Mesothelial cell of epicardium (in vitro differentiated cells): ENCODE data around the gene TRIO. TPM values are rescaled to one million over a fixed set of nuclear protein-coding genes. Genes with fewer than 3 reads are reported as not detected.

ENCODE experiments used
- DNase-seq, 2 experiments: peaks; one replicate each; pipeline ENCODE4 v3.0.0; 2021; ENCODE audit warnings: low spot score in 2 of 2; ENCODE audit not compliant: unreplicated experiment in 2 of 2
- H3K27ac Mint-ChIP-seq: 2 replicates; pipeline ENCODE4 v1.8.0; 2021; ENCODE audit warnings: mixed read lengths
- H3K27me3 Mint-ChIP-seq: 2 replicates; pipeline ENCODE4 v1.8.0; 2021; ENCODE audit warnings: low read depth, mixed read lengths
- H3K36me3 Mint-ChIP-seq: 2 replicates; pipeline ENCODE4 v1.8.0; 2021; ENCODE audit warnings: mixed read lengths
- H3K4me1 Mint-ChIP-seq: 2 replicates; pipeline ENCODE4 v1.8.0; 2021; ENCODE audit warnings: mixed read lengths
- H3K4me3 Mint-ChIP-seq: 2 replicates; pipeline ENCODE4 v1.8.0; 2021; ENCODE audit warnings: mild to moderate bottlenecking, moderate library complexity, mixed read lengths
- H3K9me3 Mint-ChIP-seq: 2 replicates; pipeline ENCODE4 v1.8.0; 2021; ENCODE audit warnings: mixed read lengths
- total RNA-seq: library from RNA; stranded (reverse); gene quantifications from 3 replicates; pipeline ENCODE4 v1.2.1, GENCODE V29; 2021
- TF ChIP-seq, protein P1 (sequence below): fragments of 200-600 bp; sonication (generic); IDR thresholded peaks from one replicate; pipeline ENCODE4 v1.5.0; 2021; ENCODE audit warnings: antibody characterized with exemption; ENCODE audit not compliant: unreplicated experiment

Gene TRIO
- total RNA-seq, 1 donor from 2014 or later, result 209 TPM

DNA sequence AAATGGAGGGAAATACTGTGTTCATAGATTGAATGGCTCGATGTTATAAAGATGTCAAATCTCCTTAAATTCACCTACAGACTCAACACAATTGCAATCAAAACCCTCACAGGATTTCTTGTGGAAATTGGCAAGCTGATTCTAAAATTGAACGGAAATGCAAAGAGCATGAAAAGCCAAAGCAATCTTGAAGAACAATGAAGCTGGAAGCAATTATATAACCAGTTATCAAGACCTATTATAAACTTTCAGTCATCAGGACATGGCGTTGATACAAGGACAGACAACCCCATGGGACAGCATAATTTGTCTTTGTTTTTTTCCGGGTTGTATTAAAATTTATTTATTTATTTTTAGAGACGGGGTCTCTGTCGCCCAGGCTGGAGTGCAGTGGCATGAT lies 385.0 kb downstream of the TRIO start:
- Mint-ChIP-seq H3K9me3 (no peaks in the 10 kb centered on the region), H3K36me3 (no peaks in the 10 kb centered on the region), H3K27me3 (peaks cover 1% of the 10 kb centered on the region), H3K4me1 (peaks cover 2% of the 10 kb centered on the region), H3K27ac (no peak overlapping the region), H3K4me3 (no peak overlapping the region)
- DNase-seq, result no peak
- TF ChIP-seq, protein P1, sequence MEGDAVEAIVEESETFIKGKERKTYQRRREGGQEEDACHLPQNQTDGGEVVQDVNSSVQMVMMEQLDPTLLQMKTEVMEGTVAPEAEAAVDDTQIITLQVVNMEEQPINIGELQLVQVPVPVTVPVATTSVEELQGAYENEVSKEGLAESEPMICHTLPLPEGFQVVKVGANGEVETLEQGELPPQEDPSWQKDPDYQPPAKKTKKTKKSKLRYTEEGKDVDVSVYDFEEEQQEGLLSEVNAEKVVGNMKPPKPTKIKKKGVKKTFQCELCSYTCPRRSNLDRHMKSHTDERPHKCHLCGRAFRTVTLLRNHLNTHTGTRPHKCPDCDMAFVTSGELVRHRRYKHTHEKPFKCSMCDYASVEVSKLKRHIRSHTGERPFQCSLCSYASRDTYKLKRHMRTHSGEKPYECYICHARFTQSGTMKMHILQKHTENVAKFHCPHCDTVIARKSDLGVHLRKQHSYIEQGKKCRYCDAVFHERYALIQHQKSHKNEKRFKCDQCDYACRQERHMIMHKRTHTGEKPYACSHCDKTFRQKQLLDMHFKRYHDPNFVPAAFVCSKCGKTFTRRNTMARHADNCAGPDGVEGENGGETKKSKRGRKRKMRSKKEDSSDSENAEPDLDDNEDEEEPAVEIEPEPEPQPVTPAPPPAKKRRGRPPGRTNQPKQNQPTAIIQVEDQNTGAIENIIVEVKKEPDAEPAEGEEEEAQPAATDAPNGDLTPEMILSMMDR, result no peak

DNA sequence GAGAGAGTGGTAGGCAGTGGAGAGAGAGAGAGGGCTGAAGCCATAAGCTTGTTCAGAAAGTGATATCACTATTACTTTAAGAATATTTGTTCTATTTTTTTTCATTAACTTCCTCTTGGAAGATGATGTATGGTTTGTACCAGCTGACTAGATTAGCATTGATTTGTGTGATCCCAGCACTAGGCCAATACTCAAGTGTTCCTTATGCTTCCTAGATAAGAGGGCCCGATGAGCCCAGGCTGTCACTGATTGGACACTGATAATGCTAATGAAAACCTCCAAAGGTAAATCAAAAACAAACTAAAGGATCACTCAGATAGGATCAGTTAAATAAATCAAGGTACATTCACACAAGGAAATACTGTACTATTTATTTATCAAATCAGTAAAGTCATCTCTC lies 385.8 kb downstream of the TRIO start:
- H3K4me3 Mint-ChIP-seq, result no peak overlapping the region
- H3K9me3 Mint-ChIP-seq, result no peaks in the 10 kb centered on the region
- no peak overlapping the region for H3K27ac Mint-ChIP-seq
- DNase-seq, result no peak
- H3K36me3 Mint-ChIP-seq, result no peaks in the 10 kb centered on the region
- H3K27me3 Mint-ChIP-seq, result peaks cover 1% of the 10 kb centered on the region
- TF ChIP-seq, protein P1, result no peak
- H3K4me1 Mint-ChIP-seq, result peaks cover 2% of the 10 kb centered on the region

DNA sequence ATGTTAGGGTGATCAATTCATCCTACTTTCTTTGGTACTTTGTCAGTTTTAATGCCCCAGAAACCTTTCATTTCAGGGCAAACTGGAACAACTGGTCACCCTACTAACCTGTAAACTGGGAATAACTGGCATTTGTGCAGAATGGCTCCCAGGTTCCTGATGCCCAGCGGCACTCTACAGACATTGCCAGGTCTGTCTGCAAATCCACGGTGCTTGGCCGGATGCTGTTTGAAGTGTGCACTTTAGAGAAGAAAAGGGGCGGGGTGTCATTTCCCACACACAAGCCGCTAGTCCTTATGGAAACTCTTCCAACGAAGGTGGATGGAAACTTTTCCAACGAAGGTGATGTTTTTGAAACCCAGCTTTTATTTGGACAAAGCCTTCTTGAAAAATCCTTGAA lies 388.5 kb downstream of the TRIO start:
- no peaks in the 10 kb centered on the region for H3K36me3 Mint-ChIP-seq
- peaks cover 2% of the 10 kb centered on the region for H3K4me1 Mint-ChIP-seq
- H3K27me3 Mint-ChIP-seq, result peaks cover 1% of the 10 kb centered on the region
- no peaks in the 10 kb centered on the region for H3K9me3 Mint-ChIP-seq
- DNase-seq, result no peak
- no peak overlapping the region for H3K4me3 Mint-ChIP-seq
- TF ChIP-seq, protein P1, result no peak
- no peak overlapping the region for H3K27ac Mint-ChIP-seq

DNA sequence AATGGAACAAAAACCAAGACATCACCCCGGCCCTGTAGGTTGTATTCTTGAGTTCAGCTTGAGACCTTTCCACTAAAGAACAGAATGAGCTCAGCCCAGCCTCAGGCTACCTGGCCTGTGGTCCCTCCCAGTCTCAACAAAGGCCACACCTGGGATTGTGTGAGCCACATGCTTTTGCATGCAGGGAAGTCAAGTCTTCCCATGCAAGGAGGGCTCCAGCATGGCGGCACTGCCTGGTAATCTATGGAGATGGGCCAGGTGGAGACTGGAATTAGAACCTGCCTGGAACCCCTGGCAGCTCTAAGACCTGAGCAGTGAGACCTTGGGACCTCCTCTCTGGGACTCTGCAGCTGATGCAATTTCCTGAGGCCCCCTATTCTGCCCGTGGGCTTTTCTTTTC lies 389.0 kb downstream of the TRIO start:
- Mint-ChIP-seq H3K27ac (no peak overlapping the region), H3K4me3 (no peak overlapping the region), H3K4me1 (peaks cover 2% of the 10 kb centered on the region), H3K27me3 (peaks cover 1% of the 10 kb centered on the region), H3K9me3 (no peaks in the 10 kb centered on the region), H3K36me3 (no peaks in the 10 kb centered on the region)
- TF ChIP-seq, protein P1, result no peak
- DNase-seq, result no peak

DNA sequence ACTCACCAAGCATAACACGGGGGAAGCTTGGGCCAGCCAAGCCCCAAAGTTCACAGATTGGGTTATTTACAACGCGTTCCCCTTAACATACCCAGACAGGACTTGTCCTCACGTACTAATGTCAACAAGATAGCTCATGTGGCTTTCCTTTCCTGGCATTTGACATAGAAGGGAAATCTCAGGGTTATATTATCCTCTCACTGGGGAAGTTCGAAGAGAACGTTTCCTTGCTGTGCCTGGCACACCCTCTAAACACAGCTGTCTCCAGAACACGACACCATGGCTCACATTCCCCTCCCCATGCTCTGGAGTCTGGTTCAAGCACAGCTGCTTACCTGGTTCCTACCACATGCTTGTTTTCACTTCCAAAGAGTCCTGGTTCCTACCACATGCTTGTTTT lies 391.6 kb downstream of the TRIO start:
- Mint-ChIP-seq H3K9me3 (peaks cover 16% of the 10 kb centered on the region), H3K27me3 (peaks cover 1% of the 10 kb centered on the region), H3K36me3 (no peaks in the 10 kb centered on the region), H3K27ac (no peak overlapping the region), H3K4me1 (no peaks in the 10 kb centered on the region), H3K4me3 (no peak overlapping the region)
- DNase-seq, result no peak
- TF ChIP-seq, protein P1, result no peak

DNA sequence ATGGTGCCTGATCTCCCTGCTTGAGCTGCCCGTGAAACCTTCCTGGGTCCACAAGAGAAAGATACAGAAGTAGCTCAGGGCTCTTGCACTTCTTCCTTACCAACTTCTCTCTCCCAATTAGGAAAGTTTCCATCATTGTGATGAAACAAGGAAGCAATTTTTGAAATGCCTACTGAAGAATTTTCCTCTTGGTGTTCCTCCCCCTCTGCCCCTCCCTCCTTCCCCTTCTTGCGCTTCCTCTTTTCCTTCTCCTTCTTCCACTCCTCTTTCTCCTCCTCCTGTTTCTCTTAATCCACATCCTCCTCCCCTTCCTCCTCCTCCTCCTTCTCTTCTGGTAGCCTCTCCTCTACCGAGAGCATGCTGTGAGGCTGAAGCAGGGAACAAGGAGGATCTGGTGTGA lies 402.2 kb downstream of the TRIO start:
- Mint-ChIP-seq H3K9me3 (peaks cover 24% of the 10 kb centered on the region), H3K36me3 (no peaks in the 10 kb centered on the region), H3K27me3 (peaks cover 23% of the 10 kb centered on the region), H3K27ac (no peak overlapping the region), H3K4me1 (no peaks in the 10 kb centered on the region), H3K4me3 (no peak overlapping the region)
- TF ChIP-seq, protein P1, result no peak
- DNase-seq, result no peak
